ENCODE measurements around the gene NNT. TPM values are rescaled to one million over a fixed set of nuclear protein-coding genes. Genes with fewer than 3 reads are reported as not detected.

NNT gene
- total RNA-seq, 1 experiment from 2014 or later: 112 TPM

GRCh38 chr5:43622074-43622473 is 19.1 kb downstream of the NNT start:
- Histone ChIP-seq H3K4me1 (replicated peaks; ENCODE audit: insufficient read depth) (no peaks in the 10 kb centered on the region), H3K4me3 (no peak overlapping the region), H3K27ac (no peak overlapping the region), H3K9me3 (ENCODE audit: insufficient read depth, low read depth) (no peaks in the 10 kb centered on the region), H3K36me3 (ENCODE audit: low read depth) (no peaks in the 10 kb centered on the region), H3K27me3 (ENCODE audit: insufficient read depth, low read depth) (no peaks in the 10 kb centered on the region), H4K20me1 (ENCODE audit: insufficient read depth) (no peaks in the 10 kb centered on the region), H3K4me2 (no peak overlapping the region), H3F3A (ENCODE audit: insufficient read depth, low read depth) (no peaks in the 10 kb centered on the region), H3K9me2 (ENCODE audit: insufficient read depth) (no peaks in the 10 kb centered on the region), H2AFZ (no peak overlapping the region), H3K79me2 (ENCODE audit: low read depth) (no peaks in the 10 kb centered on the region)
- POLR2A ChIA-PET (ENCODE audit: unreplicated experiment): no interaction called here
- DNase-seq: no peak
- TF ChIP-seq EZH2 (IDR thresholded peaks at IDR 0.05; ENCODE audit: low read depth) (no peak), CTCF (conservative IDR thresholded peaks at IDR 0.05) (no peak)
- BruUV-seq (replicated peaks): no TSS peak
- intact Hi-C loops (cut with micrococcal nuclease; ENCODE audit: unreplicated experiment): no loop called here
- CTCF ChIA-PET: no interaction called here

GRCh38 chr5:43623048-43623680 is 20.2 kb downstream of the NNT start:
- Histone ChIP-seq H4K20me1 (ENCODE audit: insufficient read depth) (no peaks in the 10 kb centered on the region), H3K4me1 (replicated peaks; ENCODE audit: insufficient read depth) (no peaks in the 10 kb centered on the region), H3K9me2 (ENCODE audit: insufficient read depth) (no peaks in the 10 kb centered on the region), H3K36me3 (ENCODE audit: low read depth) (no peaks in the 10 kb centered on the region), H3K4me2 (no peak overlapping the region), H3K27ac (no peak overlapping the region), H3K27me3 (ENCODE audit: insufficient read depth, low read depth) (no peaks in the 10 kb centered on the region), H3K79me2 (ENCODE audit: low read depth) (no peaks in the 10 kb centered on the region), H3K4me3 (no peak overlapping the region), H3K9me3 (ENCODE audit: insufficient read depth, low read depth) (no peaks in the 10 kb centered on the region), H2AFZ (no peak overlapping the region), H3F3A (ENCODE audit: insufficient read depth, low read depth) (no peaks in the 10 kb centered on the region)
- DNase-seq: no peak
- no TSS peak for BruUV-seq (replicated peaks)
- ChIA-PET CTCF (no interaction called here), POLR2A (ENCODE audit: unreplicated experiment) (no interaction called here)
- no peak for TF ChIP-seq EZH2 (IDR thresholded peaks at IDR 0.05; ENCODE audit: low read depth)
- TF ChIP-seq CTCF (conservative IDR thresholded peaks at IDR 0.05): no peak
- intact Hi-C loops (cut with micrococcal nuclease; ENCODE audit: unreplicated experiment): no loop called here

- no peaks in the 10 kb centered on the region for H4K20me1 ChIP-seq (ENCODE audit: insufficient read depth)
- H2AFZ ChIP-seq: no peak overlapping the region
- DNase-seq: peak; percentile 44 to 67
- no peaks in the 10 kb centered on the region for H3F3A ChIP-seq (ENCODE audit: insufficient read depth, low read depth)
- H3K9me3 ChIP-seq (ENCODE audit: insufficient read depth, low read depth): no peaks in the 10 kb centered on the region
- POLR2A ChIA-PET (ENCODE audit: unreplicated experiment): no interaction called here
- TF ChIP-seq CTCF (conservative IDR thresholded peaks at IDR 0.05) (peak; percentile 70), EZH2 (IDR thresholded peaks at IDR 0.05; ENCODE audit: low read depth) (no peak)
- H3K36me3 ChIP-seq (ENCODE audit: low read depth): no peaks in the 10 kb centered on the region
- H3K4me3 ChIP-seq: no peak overlapping the region
- H3K79me2 ChIP-seq (ENCODE audit: low read depth): no peaks in the 10 kb centered on the region
- H3K27me3 ChIP-seq (ENCODE audit: insufficient read depth, low read depth): no peaks in the 10 kb centered on the region
- BruUV-seq (replicated peaks): no TSS peak
- no peaks in the 10 kb centered on the region for H3K9me2 ChIP-seq (ENCODE audit: insufficient read depth)
- H3K4me2 ChIP-seq: no peak overlapping the region
- H3K27ac ChIP-seq: no peak overlapping the region
- H3K4me1 ChIP-seq (replicated peaks; ENCODE audit: insufficient read depth): no peaks in the 10 kb centered on the region
- CTCF ChIA-PET: no interaction called here
- intact Hi-C loops (cut with micrococcal nuclease; ENCODE audit: unreplicated experiment): no loop called here
Observed at GRCh38 chr5:43627028-43627427, 24.0 kb downstream of the NNT start.

Measured in PC-9 (cell line).